GM21717 (cell line): ENCODE data around the gene THAP7.

Experiments
- ATAC-seq: cut with Tn5 transposase; IDR thresholded peaks from one replicate; pipeline ENCODE4 v1.9.1; 2021; ENCODE audit warnings: mild to moderate bottlenecking, moderate library complexity; ENCODE audit not compliant: unreplicated experiment

The THAP7 gene

GRCh38 chr22:20949698-20950183, 52.2 kb downstream of the THAP7 start:
- ATAC-seq: no peak
